H1 (cell line): ENCODE data around the gene POLA1.

Source experiments
- CEBPB ChIP-seq: IDR thresholded peaks from 2 replicates; pipeline ENCODE4 v1.6.1; 2012; ENCODE audit warnings: low read depth, low read length
- POLR2A ChIP-seq, 2 experiments: IDR thresholded peaks; 1 replicate in 1 of 2; 2 replicates in 1 of 2; pipeline ENCODE4 v1.6.1; 2011; ENCODE audit warnings: low read depth in 2 of 2, low read length in 2 of 2, mild to moderate bottlenecking in 2 of 2; ENCODE audit errors: control extremely low read depth in 1 of 2
- RAD21 ChIP-seq, 2 experiments: IDR thresholded peaks in 1 of 2; conservative IDR thresholded peaks in 1 of 2; 2 replicates each; pipeline ENCODE4 v1.6.1; 2011; ENCODE audit warnings: low read depth in 2 of 2, low read length in 2 of 2, improper control_type of control experiment in 1 of 2, inconsistent platforms in 1 of 2, mild to moderate bottlenecking in 1 of 2, moderate library complexity in 1 of 2
- TAF1 ChIP-seq: IDR thresholded peaks from 2 replicates; pipeline ENCODE4 v1.6.1; 2011; ENCODE audit warnings: mild to moderate bottlenecking, low read depth, low read length
- TBP ChIP-seq: IDR thresholded peaks from 2 replicates; pipeline ENCODE4 v1.6.1; 2011; ENCODE audit warnings: low read depth, low read length, improper control_type of control experiment
- TF ChIP-seq, protein P1 (sequence below), 3 experiments: IDR thresholded peaks; 1 replicate in 2 of 3; 2 replicates in 1 of 3; pipeline versions ENCODE4 v1.5.1 to v1.6.1; 2011; ENCODE audit warnings: low read length in 3 of 3, mild to moderate bottlenecking in 3 of 3, inconsistent platforms in 2 of 3, low read depth in 1 of 3, moderate library complexity in 1 of 3; ENCODE audit not compliant: insufficient read depth in 1 of 3; ENCODE audit errors: control extremely low read depth in 1 of 3
- TF ChIP-seq, protein P2 (sequence below): IDR thresholded peaks from 2 replicates; pipeline ENCODE4 v1.6.1; 2012; ENCODE audit warnings: inconsistent platforms

DNA sequence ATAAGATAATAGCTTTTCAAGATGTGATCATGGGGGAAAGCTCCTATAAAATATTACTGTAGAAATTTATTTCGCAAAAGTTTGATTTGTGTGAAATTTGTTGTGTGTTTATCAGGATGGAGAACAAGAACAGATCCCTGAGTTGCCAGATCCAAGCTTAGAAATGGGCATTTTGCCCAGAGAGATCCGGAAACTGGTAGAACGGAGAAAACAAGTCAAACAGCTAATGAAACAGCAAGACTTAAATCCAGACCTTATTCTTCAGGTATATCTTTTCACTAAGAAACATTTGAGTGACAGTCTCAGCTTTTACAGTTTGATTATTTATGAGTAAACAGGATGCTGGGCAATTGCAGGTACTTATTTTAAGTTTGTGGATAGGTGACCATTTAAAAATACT lies 54.5 kb downstream of the POLA1 start:
- TF ChIP-seq, protein P1, sequence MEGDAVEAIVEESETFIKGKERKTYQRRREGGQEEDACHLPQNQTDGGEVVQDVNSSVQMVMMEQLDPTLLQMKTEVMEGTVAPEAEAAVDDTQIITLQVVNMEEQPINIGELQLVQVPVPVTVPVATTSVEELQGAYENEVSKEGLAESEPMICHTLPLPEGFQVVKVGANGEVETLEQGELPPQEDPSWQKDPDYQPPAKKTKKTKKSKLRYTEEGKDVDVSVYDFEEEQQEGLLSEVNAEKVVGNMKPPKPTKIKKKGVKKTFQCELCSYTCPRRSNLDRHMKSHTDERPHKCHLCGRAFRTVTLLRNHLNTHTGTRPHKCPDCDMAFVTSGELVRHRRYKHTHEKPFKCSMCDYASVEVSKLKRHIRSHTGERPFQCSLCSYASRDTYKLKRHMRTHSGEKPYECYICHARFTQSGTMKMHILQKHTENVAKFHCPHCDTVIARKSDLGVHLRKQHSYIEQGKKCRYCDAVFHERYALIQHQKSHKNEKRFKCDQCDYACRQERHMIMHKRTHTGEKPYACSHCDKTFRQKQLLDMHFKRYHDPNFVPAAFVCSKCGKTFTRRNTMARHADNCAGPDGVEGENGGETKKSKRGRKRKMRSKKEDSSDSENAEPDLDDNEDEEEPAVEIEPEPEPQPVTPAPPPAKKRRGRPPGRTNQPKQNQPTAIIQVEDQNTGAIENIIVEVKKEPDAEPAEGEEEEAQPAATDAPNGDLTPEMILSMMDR (IDR thresholded peaks at IDR 0.05; ENCODE audit: control extremely low read depth in 1 of 3, insufficient read depth in 1 of 3, low read depth in 1 of 3, low read length in 3 of 3): no peak
- TF ChIP-seq POLR2A (IDR thresholded peaks at IDR 0.05; ENCODE audit: control extremely low read depth in 1 of 2, low read depth in 2 of 2, low read length in 2 of 2) (no peak), CEBPB (no peak), TAF1 (no peak), TBP (no peak), RAD21 (IDR thresholded peaks at IDR 0.05 in 1 of 2, conservative IDR thresholded peaks at IDR 0.05 in 1 of 2; ENCODE audit: low read depth in 2 of 2, low read length in 2 of 2) (no peak)
- TF ChIP-seq, protein P2, sequence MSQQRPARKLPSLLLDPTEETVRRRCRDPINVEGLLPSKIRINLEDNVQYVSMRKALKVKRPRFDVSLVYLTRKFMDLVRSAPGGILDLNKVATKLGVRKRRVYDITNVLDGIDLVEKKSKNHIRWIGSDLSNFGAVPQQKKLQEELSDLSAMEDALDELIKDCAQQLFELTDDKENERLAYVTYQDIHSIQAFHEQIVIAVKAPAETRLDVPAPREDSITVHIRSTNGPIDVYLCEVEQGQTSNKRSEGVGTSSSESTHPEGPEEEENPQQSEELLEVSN: no peak
